Mesenteric fat pad (tissue), 1 donor: Measurements from ENCODE around the gene LTBP1. TPM values are rescaled to one million over a fixed set of nuclear protein-coding genes. Genes with fewer than 3 reads are reported as not detected.

Experiments
- DNase-seq: peaks from one replicate; pipeline ENCODE4 v3.0.0-alpha.2; 2020; ENCODE audit warnings: low spot score
- total RNA-seq: library from RNA; stranded (reverse); fragmentation: NEBNext Ultra II Directional; extraction: Animal tissue kit (Norgen Biotek cat#: 25700); gene quantifications from one replicate; pipeline ENCODE4 v1.2.1, GENCODE V29; 2021
- donor health status: DM: yes; HTN: yes; CAD: no.

Gene LTBP1
- total RNA-seq, 1 donor from 2014 or later = 15.4 TPM

- no peak for DNase-seq
Observed at GRCh38 chr2:33292981-33293595, 346.3 kb downstream of the LTBP1 start.

GRCh38 chr2:33298233-33298632, 351.5 kb downstream of the LTBP1 start:
- no peak for DNase-seq

GRCh38 chr2:33301355-33301754, 354.6 kb downstream of the LTBP1 start:
- no peak for DNase-seq

- DNase-seq = no peak
Observed at GRCh38 chr2:33302348-33302747, 355.6 kb downstream of the LTBP1 start.

- no peak for DNase-seq
Observed at GRCh38 chr2:33304032-33304864, 357.5 kb downstream of the LTBP1 start.

GRCh38 chr2:33307659-33308270, 361.0 kb downstream of the LTBP1 start:
- DNase-seq = no peak

GRCh38 chr2:33312355-33312754, 365.6 kb downstream of the LTBP1 start:
- no peak for DNase-seq

GRCh38 chr2:33313039-33313438, 366.3 kb downstream of the LTBP1 start:
- no peak for DNase-seq

- no peak for DNase-seq
Observed at GRCh38 chr2:33314541-33314940, 367.8 kb downstream of the LTBP1 start.

GRCh38 chr2:33316328-33316727, 369.6 kb downstream of the LTBP1 start:
- no peak for DNase-seq

- no peak for DNase-seq
Observed at GRCh38 chr2:33317369-33318007, 370.7 kb downstream of the LTBP1 start.

GRCh38 chr2:33318456-33318855, 371.7 kb downstream of the LTBP1 start:
- no peak for DNase-seq

- DNase-seq = no peak
Observed at GRCh38 chr2:33320573-33320972, 373.8 kb downstream of the LTBP1 start.

- DNase-seq = no peak
Observed at GRCh38 chr2:33321236-33321771, 374.6 kb downstream of the LTBP1 start.

GRCh38 chr2:33321876-33322483, 375.2 kb downstream of the LTBP1 start:
- DNase-seq = no peak

GRCh38 chr2:33322612-33323011, 375.9 kb downstream of the LTBP1 start:
- DNase-seq = no peak

GRCh38 chr2:33323957-33324356, 377.2 kb downstream of the LTBP1 start:
- DNase-seq = no peak

GRCh38 chr2:33326100-33326499, 379.3 kb downstream of the LTBP1 start:
- DNase-seq = no peak

- DNase-seq = no peak
Observed at GRCh38 chr2:33333433-33333832, 386.7 kb downstream of the LTBP1 start.

- DNase-seq = no peak
Observed at GRCh38 chr2:33334083-33334482, 387.3 kb downstream of the LTBP1 start.

- DNase-seq = no peak
Observed at GRCh38 chr2:33335516-33335915, 388.8 kb downstream of the LTBP1 start.
